EH (cell line): ENCODE data around the gene GLB1L3.
A peak's percentile ranks its signal among the peaks of the same experiment; 100 is the strongest.
"Not testable (repeated sequence)": the region's sequence is repeated elsewhere in the genome, so short reads cannot be mapped to it uniquely, and the experiment has no call there.

Experiments
- DNase-seq: peaks from one replicate; pipeline ENCODE4 v3.0.0-alpha.2; 2015; ENCODE audit warnings: low read depth

The GLB1L3 gene

DNA sequence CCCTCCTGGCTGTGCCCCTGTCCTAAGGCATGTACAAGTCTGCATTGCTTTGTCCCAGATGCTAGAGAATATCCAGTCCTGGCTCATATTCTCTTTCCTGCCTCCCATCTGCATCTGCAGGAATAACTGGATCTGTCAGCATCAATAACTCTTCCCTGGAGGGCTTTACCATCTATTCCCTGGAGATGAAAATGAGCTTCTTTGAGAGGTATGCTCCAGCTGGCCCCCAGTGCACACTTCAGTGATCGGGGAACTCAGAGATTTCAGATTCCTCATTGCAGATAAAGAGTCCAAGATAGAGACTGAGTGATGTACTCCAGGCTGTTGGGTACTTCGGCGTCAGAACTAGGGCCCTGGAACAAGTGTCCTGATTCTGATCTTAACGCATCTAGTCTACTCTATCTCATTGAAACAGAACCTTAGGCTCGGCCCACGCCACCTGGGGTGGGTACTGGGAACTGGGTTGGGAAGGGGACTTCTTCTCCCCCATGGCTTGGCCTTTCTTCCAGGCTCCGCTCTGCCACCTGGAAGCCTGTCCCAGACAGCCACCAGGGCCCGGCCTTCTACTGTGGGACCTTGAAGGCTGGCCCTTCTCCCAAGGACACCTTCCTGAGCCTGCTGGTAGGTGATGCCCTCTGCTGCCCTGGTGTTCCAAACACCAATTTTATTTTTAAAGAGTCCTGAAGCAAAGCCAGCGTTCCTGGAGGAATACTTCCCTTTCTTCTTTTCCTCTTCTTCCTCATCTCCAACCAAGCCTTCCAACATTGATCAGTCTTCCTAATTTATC is 37.8 kb downstream of the GLB1L3 start:
- DNase-seq: no peak

DNA sequence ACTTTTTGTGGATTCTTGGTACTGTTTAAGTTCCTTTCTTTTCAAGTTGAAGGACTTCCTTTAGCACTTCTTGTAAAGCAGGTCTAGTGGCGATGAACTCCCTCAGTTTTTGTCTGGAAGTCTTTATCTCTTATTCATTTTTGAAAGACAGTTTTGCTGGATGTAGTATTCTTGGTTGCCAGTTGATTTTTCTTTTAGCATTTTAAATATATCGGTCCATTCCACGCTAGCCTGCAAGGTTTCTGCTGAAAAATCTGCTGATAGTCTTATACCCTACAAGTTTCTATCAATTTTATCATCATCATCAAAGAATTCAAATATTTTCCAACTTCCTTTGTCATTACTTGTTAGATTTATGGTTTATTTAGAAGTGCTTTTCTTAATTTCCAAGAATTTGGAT is 40.9 kb downstream of the GLB1L3 start:
- DNase-seq: no peak

DNA sequence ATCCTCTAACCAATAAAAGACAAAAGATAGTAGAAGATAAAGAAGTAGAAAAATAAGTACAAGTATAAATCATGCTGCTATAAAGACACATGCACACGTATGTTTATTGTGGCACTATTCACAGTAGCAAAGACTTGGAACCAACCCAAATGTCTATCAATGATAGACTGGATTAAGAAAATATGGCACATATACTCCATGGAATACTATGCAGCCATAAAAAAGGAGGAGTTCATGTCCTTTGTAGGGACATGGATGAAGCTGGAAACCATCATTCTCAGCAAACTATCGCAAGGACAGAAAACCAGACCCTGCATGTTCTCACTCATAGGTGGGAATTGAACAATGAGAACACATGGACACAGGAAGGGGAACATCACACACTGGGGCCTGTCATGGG is 45.2 kb downstream of the GLB1L3 start:
- not testable (repeated sequence) for DNase-seq

DNA sequence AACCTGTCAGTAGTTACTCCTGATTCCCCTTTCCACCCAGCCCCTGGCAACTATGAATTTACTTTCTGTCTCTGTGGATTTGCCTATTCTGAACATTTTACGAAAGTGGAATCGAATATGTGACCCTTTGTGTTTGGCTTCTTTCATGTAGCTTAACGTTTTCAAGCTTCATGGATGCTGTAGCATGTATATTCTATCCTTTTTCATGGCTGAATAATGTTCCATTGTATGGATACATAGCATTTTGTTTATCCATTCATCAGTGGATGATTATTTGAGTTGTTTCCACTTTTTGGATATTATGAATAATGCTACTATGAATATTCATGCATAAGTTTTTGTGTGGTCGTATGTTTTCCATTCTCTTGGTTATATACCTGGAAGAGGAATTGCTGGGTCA is 46.4 kb downstream of the GLB1L3 start:
- DNase-seq: no peak

DNA sequence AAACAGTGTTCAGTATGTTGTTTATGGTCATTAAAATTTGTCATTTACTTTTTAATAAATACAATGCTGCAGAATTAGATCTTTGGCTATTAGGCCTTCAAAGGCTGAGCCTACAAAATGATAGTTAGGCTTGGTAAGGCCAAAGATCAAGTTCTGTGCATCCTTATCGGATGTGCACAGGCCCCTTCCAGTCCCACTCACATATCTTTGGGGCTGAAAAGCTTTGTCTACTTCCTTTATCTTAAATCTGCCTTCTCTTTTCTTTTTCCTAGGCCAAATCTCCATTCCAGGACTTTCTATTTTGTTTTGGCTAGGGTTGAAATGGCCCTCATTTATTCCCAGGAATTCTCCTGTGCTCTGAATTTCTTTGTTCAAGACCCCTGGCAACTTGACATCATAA is 52.3 kb downstream of the GLB1L3 start:
- DNase-seq: no peak

DNA sequence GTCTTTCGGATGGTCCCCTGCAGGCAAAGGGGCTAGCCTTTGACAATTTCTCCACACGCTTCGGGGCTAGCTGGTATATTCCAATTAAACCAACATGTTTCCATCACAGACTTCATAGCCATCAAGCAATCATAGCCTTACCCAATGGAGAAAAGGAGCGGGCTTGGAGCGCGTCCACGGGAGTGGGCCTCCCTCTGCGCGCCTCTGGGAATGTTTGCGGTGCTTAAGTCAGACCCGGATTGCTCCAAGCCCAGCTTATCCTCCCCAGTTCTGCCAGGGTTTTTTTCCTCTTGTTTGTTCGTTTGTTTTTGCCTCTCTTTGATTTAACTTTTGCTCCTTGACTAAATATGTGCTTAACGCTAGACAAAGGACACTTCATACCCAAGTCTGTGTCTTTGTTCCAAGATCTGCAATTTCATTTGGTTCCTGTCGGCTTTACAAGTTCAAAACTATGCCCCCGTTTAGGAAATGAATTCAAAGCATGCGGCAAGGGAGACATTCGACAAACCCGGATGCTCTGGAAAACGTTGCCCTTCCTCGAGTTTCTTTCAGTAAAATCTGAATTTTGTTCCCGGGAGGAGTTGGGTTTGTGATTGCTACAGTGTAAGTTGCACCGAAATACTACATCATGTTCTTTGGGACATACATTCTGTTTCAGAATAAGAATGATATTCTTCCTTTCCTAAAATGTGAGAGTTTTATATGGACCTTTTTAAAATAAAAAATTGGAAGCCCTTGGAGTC is 54.6 kb downstream of the GLB1L3 start:
- no peak for DNase-seq

DNA sequence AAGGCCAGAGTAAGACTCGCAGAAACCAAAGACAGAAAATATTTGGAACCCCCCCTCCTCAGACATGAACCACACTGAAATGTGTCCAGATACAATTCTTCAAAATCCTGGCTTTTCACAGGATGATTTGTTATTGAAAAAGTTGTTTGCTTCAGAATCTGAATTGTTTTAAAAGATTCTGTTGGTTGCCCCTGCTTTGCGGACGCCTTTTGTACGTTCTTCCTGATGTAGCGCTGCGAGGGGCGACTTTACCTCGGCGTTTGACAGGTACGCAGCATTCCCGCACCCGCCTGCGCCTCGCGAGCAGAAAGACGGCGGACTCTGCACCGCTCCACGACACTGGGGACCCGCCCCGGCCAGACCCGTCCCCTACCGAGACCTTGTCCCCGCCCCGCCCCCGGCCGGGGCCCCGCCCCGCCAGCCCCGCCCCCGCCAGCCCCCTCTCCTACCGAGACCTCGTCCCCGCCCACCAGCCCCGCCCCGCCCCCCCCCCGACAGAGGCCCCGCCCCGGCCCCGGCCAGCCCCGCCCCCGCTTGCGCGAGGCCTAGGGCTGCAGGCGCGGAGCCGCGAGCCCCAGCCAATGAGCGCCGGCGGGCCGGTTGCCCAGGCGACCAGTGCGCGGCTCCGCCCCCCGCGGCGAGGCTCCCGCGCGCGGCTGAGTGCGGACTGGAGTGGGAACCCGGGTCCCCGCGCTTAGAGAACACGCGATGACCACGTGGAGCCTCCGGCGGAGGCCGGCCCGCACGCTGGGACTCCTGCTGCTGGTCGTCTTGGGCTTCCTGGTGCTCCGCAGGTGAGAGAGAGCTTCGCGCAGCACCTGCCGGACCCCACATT is 55.4 kb downstream of the GLB1L3 start, which contains the start of gene GLB1L2:
GLB1L2 (plus strand) TSS at position 635 of the 835 bp plus-strand sequence; CDS start at position 709, 74 bp downstream.
- DNase-seq: peak; percentile 1

DNA sequence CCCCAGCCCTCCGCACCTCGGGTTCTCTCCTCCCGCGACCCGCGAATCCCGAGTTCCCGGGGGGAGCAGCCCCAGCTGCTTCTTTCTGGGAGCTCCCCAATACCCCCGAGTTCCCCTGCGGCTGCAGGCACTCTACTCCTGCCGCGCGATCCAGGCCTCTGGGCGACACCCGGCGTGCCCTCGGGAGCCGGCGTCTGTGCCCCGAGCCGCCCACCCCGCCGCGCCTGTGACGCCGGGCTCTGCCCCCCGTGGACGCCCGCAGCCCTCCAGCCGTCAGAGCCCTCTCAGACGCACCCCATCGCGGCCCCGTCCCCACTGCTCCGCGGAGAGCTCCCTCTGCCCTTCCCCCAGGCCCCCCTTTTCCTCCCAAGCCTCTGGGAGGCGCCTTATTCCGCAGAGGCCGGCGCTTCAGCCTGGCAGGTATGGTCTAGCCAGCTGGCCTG is 56.0 kb downstream of the GLB1L3 start:
- DNase-seq: no peak

DNA sequence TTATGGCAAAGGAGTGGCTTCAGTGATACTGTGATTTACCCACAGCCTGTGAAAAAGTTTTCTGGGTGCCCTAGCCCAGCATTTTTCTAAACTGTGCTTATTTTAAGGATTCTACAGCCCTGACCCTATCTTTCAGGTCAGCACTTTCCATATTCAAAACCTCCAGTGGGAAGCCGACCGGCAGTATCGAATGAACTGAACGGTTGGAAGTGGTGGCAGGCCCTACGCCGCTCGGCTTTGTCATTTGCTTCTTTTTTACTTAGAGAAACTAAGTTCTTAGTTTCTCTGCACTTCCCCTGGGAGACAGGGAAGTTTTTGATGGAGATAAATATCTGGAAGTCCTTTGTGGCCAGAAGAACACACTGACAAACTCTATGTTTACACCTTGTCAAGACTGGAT is 56.6 kb downstream of the GLB1L3 start:
- no peak for DNase-seq

DNA sequence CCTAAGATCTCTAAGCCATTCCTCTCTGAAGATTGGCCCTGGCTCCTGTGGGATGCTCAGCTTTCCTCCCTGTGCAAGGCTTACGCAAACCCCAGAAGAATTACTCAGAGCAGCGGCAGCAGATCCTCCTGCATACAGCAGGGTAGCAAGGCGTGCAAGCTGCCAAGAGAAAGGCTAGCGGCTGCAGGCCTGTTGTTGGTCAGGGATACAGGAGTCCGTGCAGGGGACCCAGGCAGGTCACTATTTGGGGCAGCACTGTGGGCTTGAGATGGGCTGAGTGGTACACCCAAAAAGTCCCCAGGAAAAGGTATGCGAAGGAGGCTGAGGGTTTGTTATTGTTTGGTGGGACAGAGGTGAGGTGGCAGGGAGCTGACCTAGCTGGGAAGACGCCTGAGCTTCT is 57.1 kb downstream of the GLB1L3 start:
- no peak for DNase-seq

DNA sequence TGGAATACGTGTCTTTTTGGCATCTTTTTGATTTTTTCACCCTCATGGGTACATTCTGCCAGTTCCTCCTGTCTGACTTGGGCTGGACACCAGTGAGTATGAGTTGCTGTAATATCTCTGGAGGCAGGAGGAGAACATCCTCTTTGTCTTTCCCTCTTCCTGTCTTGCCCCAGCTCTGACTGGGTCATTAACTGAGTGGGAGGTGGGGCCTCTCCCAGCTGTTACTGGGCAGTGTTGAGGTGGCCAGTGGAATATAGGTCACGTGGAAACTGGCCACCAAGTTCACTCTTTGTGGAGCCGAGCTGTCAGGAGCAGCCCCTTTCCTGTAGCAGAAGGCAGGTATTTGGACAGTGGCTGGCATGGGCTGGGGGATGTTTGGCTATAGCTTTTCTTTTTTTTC is 57.8 kb downstream of the GLB1L3 start:
- DNase-seq: no peak

DNA sequence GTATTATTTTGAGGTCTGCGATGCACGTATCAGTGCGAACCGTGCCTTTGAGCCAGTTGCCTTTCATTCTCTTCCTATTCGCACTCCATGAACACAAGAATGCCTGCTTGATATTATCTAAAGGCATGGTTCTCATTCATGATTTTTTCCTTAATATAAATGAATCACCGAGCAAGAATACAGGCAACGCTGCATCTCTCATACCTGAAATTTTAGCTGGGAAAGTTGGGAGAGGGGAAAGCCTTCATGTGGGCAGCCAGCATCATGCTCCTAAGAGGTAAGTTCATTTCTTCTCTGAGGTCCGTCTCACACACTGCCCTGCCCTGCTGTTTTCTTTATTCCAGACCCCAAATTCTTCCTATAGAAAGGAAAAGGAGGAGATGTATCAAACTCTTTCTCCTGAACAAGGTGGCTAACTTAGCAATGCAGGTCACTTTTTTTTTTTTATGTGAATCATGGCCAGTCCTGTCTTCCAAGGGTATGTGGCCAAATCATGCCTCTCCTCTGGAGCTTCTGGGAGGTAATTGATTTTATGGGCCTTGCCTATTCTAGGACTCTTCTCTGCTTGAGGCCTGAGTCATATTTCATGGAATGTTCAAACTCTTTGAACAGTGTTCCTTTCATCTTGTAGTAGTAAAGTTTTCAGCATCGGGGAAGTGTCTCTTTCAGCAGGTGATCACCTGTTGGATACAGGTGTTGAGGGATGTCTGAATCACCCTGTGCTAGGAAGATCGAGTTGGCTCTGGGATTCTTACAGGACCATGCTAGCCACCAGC is 58.8 kb downstream of the GLB1L3 start:
- no peak for DNase-seq

DNA sequence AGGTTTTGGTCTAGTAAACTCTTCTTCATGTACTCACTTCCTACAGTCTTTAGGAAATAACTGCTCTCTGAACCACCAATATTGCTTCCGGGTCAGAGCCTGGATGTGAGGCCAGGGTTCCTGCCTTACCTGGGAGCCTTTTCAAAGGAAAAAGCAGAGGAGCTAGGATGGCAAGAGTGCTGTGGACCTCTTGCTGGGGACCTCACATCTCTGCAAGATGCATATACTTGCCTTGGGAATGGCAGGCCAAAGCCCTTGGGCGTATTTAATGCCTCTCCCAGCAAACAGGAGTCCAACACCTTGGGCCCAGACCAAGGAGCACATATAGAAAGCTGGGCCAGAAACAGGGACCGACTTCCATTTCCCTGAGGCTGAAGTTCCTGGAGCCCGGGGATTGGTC is 60.9 kb downstream of the GLB1L3 start:
- DNase-seq: no peak

DNA sequence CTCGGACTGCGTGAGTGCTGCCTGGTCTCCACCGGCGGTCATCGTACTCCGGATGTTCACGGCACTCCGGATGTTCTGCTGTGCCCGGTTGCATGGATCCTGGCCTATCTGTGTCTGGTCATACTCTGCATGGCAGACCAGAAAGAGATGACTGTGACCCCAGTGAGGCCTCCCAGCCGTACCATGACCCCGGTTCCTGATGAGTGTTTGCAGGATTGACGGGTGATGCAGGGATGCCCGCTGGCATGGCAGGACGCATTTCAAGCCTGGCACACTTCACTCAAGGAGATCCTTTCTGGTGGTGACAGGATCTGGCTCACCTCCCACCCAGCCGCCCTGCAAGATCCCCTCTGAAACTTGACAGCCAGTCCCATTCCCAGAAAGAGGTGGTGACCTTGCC is 61.9 kb downstream of the GLB1L3 start:
- DNase-seq: no peak

DNA sequence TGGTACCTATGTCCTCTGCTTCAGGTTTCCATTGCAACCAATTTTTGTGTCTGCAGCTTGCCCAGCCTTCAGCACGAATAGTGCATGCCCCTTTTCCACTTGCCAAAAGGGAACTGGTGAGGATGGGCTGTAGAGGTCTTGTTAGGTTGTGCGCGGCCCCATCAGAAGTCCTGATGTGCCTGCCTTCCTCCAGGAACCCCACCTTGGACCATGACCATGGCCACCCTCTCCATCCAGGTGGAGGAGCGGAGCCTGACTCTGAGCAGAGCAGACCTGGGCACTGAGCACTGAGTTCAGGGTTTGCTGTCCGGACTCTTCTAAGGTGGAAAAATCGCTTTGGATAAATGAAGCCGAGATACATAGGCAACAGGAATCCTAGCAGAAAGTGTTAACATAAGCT is 62.5 kb downstream of the GLB1L3 start:
- DNase-seq: no peak

DNA sequence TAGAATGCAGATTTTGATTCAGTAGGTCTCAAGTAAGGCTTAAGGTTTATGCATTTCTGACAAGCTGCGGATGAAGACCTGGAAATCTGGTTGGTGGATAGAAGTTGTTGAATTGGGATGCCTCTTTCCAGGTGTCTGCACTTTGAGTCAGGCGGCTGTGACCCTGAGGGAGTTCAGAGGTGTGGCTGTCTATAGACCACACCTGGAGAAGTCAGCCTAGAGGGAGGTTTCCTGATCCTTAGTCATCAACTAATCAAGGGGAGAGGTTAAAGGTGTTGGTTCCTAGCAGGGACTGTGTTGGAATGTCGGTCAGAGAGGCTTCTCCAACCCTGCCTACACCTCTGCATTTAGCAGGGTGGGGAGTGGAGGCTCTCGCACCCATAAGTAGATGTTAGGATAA is 63.6 kb downstream of the GLB1L3 start:
- DNase-seq: no peak

DNA sequence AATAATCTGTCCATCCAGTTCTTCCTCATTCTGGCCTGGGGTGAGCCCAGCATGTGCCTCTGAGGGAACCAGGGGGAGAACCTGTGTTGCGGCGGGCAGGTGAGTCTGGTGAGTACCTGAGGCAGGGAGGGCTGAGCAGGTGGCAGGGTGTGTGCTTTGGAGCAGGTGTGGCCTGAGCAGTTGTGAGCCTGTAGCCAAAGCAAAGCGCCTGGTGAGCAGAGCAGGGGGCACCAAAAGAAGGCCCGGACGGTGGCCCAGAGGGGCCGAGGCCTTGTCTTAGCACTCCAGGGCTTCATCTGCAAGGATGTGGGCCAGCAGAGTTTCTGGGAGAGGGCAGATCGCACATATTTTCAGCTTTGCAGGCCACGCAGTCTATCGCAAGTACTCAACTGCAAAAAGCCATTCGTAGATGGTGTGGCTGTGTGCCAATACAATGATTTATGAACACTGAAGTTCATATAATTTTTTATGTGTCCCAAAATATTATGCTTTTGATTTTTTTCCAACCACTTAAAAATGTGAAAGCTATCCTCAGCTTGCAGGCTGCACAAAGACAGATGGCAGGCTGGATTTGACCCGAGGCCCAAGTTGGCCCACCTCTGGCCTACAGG is 64.3 kb downstream of the GLB1L3 start:
- DNase-seq: no peak

DNA sequence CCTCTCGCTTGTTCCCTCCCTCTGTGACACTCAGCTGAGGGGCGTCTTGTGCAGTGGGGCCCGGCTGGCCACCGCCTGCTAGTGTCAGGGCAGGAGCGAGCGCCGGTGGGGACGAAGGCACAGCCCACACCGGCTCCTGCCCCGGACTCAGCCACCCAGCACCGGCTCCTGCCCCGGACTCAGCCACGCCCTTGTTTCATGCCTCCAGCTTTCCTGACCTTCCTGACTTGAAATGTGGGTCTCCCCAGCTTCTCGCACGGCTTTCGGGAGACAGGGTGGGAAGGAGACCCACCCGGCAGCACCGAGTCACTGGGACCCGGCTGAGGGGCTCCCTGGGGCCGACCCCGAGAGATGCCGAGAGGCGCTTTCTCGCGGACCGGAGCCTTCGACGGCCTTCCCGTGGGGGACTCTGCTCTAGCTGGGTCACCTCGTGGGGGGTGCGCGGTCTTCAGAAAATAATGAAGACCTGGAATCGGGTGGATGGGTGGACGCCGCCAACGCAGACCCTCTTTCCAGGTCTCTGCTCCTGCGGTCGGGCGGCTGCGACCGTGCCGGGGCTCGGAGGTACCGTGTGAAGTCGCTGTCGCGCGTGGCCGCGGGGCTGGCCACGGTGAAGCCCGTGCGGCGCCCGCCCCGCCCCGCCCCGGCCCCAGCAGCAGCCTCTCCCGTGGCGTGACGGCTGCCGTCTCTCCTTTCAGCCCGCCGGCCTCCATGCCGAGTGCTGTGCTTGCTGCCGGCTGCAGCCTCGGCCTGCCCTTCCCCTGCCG is 65.8 kb downstream of the GLB1L3 start:
- no peak for DNase-seq

DNA sequence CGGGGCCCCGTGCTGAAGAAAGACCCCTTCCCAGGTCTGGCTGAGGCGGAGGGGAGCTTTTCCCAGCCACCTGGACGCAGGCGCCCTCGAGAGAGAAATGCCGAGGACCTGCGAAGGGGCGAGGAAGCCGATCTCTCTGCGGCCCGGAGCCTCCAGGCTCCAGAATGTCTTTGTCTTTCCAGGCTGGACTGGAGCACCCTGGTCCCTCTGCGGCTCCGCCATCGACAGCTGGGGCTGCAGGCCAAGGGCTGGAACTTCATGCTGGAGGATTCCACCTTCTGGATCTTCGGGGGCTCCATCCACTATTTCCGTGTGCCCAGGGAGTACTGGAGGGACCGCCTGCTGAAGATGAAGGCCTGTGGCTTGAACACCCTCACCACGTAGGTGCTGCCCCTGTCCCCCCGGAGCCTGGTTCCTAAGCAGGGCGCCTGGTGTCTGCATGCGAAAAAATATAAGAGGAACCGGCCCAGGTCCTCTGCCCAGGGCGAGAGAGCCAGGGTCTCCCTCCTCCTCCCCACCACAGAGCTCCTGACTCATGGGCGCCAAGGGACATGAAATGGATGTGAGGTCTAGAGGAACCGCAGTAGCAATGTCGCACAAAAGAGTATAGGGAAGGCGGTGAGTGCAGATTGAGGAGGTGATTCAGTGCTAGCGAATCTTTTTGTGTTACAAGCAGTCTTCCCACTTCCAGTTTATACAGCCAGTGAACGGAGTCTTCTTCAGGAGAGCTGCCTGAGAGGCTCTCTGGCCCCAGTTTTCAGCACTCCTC is 66.6 kb downstream of the GLB1L3 start:
- DNase-seq: no peak

DNA sequence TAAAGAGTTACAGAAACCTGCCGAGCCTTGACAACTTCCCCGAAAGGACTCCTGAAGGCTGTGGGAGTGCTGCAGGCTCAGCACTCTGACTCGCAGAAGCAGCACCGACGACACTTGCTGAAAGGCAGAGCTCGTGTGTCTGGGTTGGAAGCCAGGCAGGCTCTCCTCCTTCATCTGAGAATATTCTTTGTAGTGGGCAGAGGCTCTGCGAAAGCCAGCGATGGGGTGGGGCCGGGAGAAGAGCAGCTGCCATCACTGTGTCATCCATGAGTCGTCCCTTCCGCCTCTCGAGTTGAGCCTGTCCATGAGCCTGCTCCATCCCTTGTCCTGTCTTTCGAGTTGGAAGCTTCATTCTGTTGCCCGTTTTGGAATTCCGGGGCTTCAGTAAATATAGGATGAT is 67.5 kb downstream of the GLB1L3 start:
- no peak for DNase-seq
